PFSK-1 (cell line): ENCODE measurements around the gene SMIM29.

Experiments used
- FOXP2 ChIP-seq: optimal IDR thresholded peaks from 2 replicates; pipeline ENCODE3; 2011; ENCODE audit warnings: borderline replicate concordance, control low read depth, inconsistent platforms; ENCODE audit not compliant: insufficient read depth; ENCODE audit errors: extremely low read length, extremely low read depth
- POLR2AphosphoS5 ChIP-seq: IDR thresholded peaks from 2 replicates; pipeline ENCODE4 v1.6.1; 2012; ENCODE audit warnings: low read depth, mild to moderate bottlenecking, control low read depth, low read length, moderate library complexity
- REST ChIP-seq, 2 experiments: IDR thresholded peaks; 2 replicates each; pipeline versions ENCODE4 v1.6.1 to v1.8.0; 2011 to 2012; ENCODE audit warnings: low read depth in 2 of 2, low read length in 2 of 2, control low read depth in 1 of 2, inconsistent platforms in 1 of 2, mild to moderate bottlenecking in 1 of 2, moderate library complexity in 1 of 2; ENCODE audit not compliant: insufficient read depth in 1 of 2
- SIN3A ChIP-seq: IDR thresholded peaks from 2 replicates; pipeline ENCODE4 v1.6.1; 2012; ENCODE audit warnings: mild to moderate bottlenecking, low read length, moderate library complexity, borderline replicate concordance; ENCODE audit not compliant: insufficient read depth
- TAF1 ChIP-seq: IDR thresholded peaks from 2 replicates; pipeline ENCODE4 v1.6.1; 2012; ENCODE audit warnings: low read length, control low read depth, borderline replicate concordance; ENCODE audit not compliant: insufficient read depth

Gene SMIM29

DNA sequence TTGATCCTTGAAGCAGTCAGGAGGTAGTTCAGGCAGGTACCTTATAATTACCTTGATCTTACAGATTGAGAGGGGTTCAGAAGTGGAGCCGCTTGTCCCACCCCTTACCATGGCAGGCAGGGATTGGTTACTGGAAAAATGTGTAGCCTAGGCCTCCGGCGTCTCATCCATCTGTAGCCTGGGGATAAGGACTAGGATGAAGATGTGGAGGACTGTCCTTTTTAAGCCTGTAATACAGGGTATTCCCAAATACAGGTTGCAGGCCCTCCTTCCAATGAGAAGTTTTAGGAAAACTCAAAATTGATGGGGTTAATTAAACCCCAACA, 9.3 kb downstream of the SMIM29 start:
- no peak for TF ChIP-seq TAF1
- no peak for TF ChIP-seq POLR2AphosphoS5
- no peak for TF ChIP-seq FOXP2

DNA sequence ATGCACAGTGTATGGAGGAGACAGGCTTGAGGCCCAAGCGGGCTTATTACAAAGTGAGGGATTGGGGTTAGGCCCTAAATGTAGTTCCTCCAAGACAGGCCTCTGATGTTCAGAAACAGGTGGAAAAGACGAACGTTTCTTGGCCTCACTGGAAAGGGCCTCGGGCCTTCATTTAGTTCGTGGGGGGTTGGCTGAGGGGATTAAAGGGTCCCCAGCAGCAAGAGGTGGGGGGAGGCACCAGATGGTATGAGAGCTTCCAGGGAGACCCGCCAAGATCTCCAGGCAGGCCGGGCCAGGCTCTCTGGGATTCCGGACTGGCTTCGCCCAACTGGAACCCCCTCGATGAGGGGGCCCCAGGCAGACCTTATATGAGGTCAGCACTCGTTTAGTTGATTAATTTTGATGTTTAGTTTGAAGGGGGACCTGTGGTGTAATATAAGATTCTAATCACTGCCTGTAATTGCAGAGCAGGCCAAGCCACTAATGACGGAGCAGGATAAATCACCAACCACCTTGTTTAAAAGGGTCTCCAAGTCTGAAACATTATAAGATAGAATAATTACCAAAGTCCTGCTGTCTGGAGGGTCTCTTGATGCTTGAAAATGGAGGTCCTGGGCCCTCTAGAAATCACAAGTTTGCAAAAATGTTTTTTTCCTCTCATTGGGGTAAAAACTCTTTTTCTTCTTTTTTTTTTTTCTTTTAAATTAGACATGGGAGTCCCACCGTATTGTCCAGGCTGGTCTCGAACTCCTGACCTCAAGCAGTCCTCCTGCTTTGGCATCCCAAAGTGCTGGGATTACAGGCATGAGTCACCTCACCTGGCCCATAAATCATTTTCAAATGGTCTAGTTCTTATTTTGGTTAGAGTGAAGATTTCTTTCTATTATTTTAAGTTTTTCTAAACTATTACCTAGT, 10.0 kb downstream of the SMIM29 start:
- TF ChIP-seq TAF1 (no peak), REST (IDR thresholded peaks at IDR 0.05; ENCODE audit: insufficient read depth in 1 of 2, low read depth in 2 of 2, low read length in 2 of 2) (no peak), POLR2AphosphoS5 (0 out of 2 replicates have a peak, but pooled peaks have one; percentile 5), FOXP2 (no peak)

- TF ChIP-seq REST (IDR thresholded peaks at IDR 0.05; ENCODE audit: insufficient read depth in 1 of 2, low read depth in 2 of 2, low read length in 2 of 2) (no peak), POLR2AphosphoS5 (no peak), SIN3A (no peak), TAF1 (no peak), FOXP2 (peak; percentile 47)
Observed at GRCh38 chr6:34237722-34238584, 10.9 kb downstream of the SMIM29 start.

DNA sequence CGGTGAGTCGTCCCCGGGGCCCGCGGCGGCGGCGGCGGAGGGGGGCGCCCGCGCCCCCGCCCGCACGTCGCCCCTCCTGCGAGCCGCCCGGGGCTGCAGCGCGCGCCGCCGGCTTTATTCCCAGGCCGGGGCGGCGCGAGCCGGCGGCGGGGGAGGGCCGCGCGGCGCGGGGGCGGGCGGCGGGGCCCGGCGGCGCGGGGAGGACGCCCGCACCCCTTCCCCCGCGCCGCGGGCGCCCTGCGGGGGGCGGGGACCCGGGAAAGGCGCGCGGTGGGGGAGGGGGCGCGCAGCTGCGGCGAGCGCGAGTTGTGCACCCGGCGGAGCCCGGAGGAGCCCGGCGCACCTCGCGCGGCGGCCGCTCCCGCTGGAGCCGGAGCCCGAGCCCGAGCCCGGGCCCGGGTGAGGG, 11.5 kb downstream of the SMIM29 start:
- TF ChIP-seq POLR2AphosphoS5 = no peak
- no peak for TF ChIP-seq REST (IDR thresholded peaks at IDR 0.05; ENCODE audit: insufficient read depth in 1 of 2, low read depth in 2 of 2, low read length in 2 of 2)
- no peak for TF ChIP-seq SIN3A
- TF ChIP-seq FOXP2 = no peak
- no peak for TF ChIP-seq TAF1

- TF ChIP-seq SIN3A (peak; percentile 30; the same call in 1 of the 2 replicates), FOXP2 (peak; percentile 49), REST (IDR thresholded peaks at IDR 0.05; ENCODE audit: insufficient read depth in 1 of 2, low read depth in 2 of 2, low read length in 2 of 2) (0 out of 4 replicates have a peak, but pooled peaks of 1 of the 2 experiments have one; percentile 54), TAF1 (peak; percentile 69; the same call in 1 of the 2 replicates), POLR2AphosphoS5 (peak; percentile 76)
Observed at GRCh38 chr6:34236443-34237315, 12.1 kb downstream of the SMIM29 start, which contains the start of gene HMGA1. Gene HMGA1, plus strand, starts transcription at chr6:34236873. Its CDS starts 3,908 bp downstream, at chr6:34240781.
